Breast epithelium (tissue), 3 donors: Measurements from ENCODE around the gene SUPT20HL1.

ENCODE experiments used
- POLR2A ChIP-seq: fragments of 450-650 bp; IDR thresholded peaks from one replicate; pipeline ENCODE4 v1.6.1; 2016; ENCODE audit warnings: antibody characterized with exemption, mild to moderate bottlenecking, moderate library complexity
- TF ChIP-seq, protein P1 (sequence below), 3 donors: fragments of 450-650 bp; IDR thresholded peaks; one replicate each; pipeline ENCODE4 v1.5.1; 2016 to 2017; ENCODE audit warnings: antibody characterized with exemption in 3 of 3, mild to moderate bottlenecking in 3 of 3, moderate library complexity in 3 of 3

DNA sequence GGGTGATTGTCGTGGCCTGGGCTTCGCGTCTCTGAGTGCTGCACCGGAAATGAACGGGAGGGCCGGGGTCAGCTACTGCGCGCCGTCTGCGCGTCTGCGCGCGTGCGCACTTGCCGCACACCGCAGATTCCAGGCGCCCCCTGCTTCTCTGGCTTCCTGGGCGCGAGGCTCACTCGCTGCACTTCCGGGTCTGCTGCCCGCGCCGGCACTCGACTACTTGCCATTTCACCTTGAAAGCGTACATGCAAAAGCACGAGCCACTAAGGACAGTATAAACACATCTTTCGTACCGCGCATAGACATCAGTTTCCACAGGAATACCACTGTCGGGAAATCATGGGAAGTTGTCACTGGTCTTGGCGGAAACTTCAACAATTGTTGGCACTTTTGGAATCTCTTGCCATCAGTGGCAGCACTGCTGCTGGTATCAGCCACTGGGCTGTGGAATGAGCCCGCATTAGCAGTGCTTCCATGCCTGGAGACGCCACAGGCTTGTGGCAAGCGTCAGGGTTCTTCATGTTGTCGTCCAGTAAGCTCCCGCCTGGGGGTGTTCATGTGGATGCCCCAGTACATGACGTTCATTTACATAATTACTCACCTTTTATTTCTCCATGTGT, 46.3 kb upstream of the SUPT20HL1 start, which contains the start of gene SUPT20HL2:
- TF ChIP-seq POLR2A, result no peak
- TF ChIP-seq, protein P1, sequence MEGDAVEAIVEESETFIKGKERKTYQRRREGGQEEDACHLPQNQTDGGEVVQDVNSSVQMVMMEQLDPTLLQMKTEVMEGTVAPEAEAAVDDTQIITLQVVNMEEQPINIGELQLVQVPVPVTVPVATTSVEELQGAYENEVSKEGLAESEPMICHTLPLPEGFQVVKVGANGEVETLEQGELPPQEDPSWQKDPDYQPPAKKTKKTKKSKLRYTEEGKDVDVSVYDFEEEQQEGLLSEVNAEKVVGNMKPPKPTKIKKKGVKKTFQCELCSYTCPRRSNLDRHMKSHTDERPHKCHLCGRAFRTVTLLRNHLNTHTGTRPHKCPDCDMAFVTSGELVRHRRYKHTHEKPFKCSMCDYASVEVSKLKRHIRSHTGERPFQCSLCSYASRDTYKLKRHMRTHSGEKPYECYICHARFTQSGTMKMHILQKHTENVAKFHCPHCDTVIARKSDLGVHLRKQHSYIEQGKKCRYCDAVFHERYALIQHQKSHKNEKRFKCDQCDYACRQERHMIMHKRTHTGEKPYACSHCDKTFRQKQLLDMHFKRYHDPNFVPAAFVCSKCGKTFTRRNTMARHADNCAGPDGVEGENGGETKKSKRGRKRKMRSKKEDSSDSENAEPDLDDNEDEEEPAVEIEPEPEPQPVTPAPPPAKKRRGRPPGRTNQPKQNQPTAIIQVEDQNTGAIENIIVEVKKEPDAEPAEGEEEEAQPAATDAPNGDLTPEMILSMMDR (IDR thresholded peaks at IDR 0.05), result no peak
